Lung (tissue), 12 donors: ENCODE results near the gene FLNA. TPM values are rescaled to one million over a fixed set of nuclear protein-coding genes. Genes with fewer than 3 reads are reported as not detected.

Source experiments
- ATAC-seq: fragments of 200-7000 bp; cut with Tn5 transposase; one replicate; pipeline ENCODE4 v1.9.1; 2020; ENCODE audit warnings: moderate number of reproducible peaks; ENCODE audit not compliant: insufficient read depth, low FRiP score
- DNase-seq, 3 donors: peaks; one replicate each; pipeline ENCODE4 v3.0.0-alpha.2; 2013 to 2017
- H3K27ac ChIP-seq, 2 donors: one replicate each; pipeline ENCODE4 v1.5.1; 2013; ENCODE audit warnings: mild to moderate bottlenecking in 2 of 2, moderate library complexity in 2 of 2, control low read depth in 1 of 2, inconsistent platforms in 1 of 2, low read depth in 1 of 2, low read length in 1 of 2
- H3K27me3 ChIP-seq, 3 donors: one replicate each; pipeline ENCODE4 v1.5.1; 2013; ENCODE audit warnings: low read length in 2 of 3; ENCODE audit not compliant: control insufficient read depth in 3 of 3, insufficient read depth in 3 of 3
- H3K36me3 ChIP-seq, 4 donors: one replicate each; pipeline ENCODE4 v1.5.1; 2013; ENCODE audit warnings: low read length in 4 of 4, mild to moderate bottlenecking in 1 of 4, moderate library complexity in 1 of 4; ENCODE audit not compliant: control insufficient read depth in 4 of 4, insufficient read depth in 4 of 4
- H3K4me1 ChIP-seq, 5 donors: one replicate each; pipeline ENCODE4 v1.5.1; 2013; ENCODE audit warnings: low read length in 5 of 5, mild to moderate bottlenecking in 2 of 5, moderate library complexity in 1 of 5; ENCODE audit not compliant: control insufficient read depth in 5 of 5, insufficient read depth in 5 of 5
- H3K4me3 ChIP-seq: one replicate; pipeline ENCODE4 v1.5.1; 2013; ENCODE audit warnings: mild to moderate bottlenecking, control low read depth, moderate library complexity
- H3K9ac ChIP-seq, 2 donors: one replicate each; pipeline ENCODE4 v1.5.1; 2013; ENCODE audit warnings: low read length in 2 of 2, control low read depth in 1 of 2; ENCODE audit not compliant: insufficient read depth in 1 of 2
- H3K9me3 ChIP-seq, 4 donors: one replicate each; pipeline ENCODE4 v1.5.1; 2013; ENCODE audit warnings: low read length in 3 of 4, mild to moderate bottlenecking in 1 of 4, moderate library complexity in 1 of 4; ENCODE audit not compliant: control insufficient read depth in 4 of 4, insufficient read depth in 3 of 4
- WGBS, 2 donors: extraction: QIAGEN DNeasy Blood & Tissue Kit; methylation state at CpG; one replicate each; pipeline ENCODE4 v1.1.7; 2013; 5-methylcytosine and 5-hydroxymethylcytosine counted together
- polyA plus RNA-seq, 2 donors: library from polyadenylated mRNA; stranded (reverse); fragments of 200-250 nt; gene quantifications; one replicate each; pipeline ENCODE4 v1.2.1, GENCODE V29; 2013
- total RNA-seq, 2 donors: library from RNA; depleted of rRNA in 1 of 2; stranded (reverse); fragments of >200 nt in 1 of 2; gene quantifications; one replicate each; pipeline ENCODE4 v1.2.1, GENCODE V29; 2014 to 2021
- TF ChIP-seq, protein P1 (sequence below): IDR thresholded peaks from 2 replicates; pipeline ENCODE4 v1.5.1; 2012; ENCODE audit warnings: mild to moderate bottlenecking; ENCODE audit errors: control extremely low read depth, extremely low read depth
- donor health status: control.
- donor health status: control.
- donor health status: Bipolar disorder and iron deficiency.
- donor health status: healthy.
- donor health status: DM: yes; HTN: yes; CAD: no.

FLNA gene
- total and polyA plus RNA-seq, 4 donors = 602 to 1,802 (median 714) TPM

DNA sequence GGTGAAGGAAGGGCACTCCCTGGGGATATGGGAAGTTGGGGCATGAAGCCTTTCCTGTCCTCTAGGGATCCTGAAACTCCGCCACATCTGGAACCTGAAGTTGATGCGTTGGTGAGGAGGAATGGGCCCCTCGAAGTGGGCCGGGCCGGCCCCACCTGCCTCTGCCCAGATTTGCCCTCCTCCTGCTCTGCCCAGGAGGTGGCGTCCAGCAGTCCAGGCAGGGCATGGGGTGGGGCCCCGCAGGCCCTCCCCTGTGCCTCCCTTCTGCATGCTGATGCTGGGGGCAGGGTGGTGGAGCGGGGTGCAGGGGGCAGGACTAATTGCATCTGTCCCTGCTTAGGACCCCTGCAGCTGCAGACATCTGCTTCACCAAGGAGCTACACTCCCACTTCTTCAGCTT, 38.7 kb upstream of the FLNA start:
- H3K9ac ChIP-seq = no peak overlapping the region
- H3K9me3 ChIP-seq = peaks cover 0 to 6% (median 3%) of the 10 kb centered on the region in 4 donors
- 78 to 100% methylated on average over 1 to 8 of the region's 8 CpGs for WGBS, 2 donors
- TF ChIP-seq, protein P1, sequence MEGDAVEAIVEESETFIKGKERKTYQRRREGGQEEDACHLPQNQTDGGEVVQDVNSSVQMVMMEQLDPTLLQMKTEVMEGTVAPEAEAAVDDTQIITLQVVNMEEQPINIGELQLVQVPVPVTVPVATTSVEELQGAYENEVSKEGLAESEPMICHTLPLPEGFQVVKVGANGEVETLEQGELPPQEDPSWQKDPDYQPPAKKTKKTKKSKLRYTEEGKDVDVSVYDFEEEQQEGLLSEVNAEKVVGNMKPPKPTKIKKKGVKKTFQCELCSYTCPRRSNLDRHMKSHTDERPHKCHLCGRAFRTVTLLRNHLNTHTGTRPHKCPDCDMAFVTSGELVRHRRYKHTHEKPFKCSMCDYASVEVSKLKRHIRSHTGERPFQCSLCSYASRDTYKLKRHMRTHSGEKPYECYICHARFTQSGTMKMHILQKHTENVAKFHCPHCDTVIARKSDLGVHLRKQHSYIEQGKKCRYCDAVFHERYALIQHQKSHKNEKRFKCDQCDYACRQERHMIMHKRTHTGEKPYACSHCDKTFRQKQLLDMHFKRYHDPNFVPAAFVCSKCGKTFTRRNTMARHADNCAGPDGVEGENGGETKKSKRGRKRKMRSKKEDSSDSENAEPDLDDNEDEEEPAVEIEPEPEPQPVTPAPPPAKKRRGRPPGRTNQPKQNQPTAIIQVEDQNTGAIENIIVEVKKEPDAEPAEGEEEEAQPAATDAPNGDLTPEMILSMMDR = no peak
- peaks cover 0 to 2% (median 0%) of the 10 kb centered on the region in 5 donors for H3K4me1 ChIP-seq
- ATAC-seq = no peak
- no peaks in the 10 kb centered on the region for H3K27me3 ChIP-seq
- H3K4me3 ChIP-seq = no peak overlapping the region
- H3K27ac ChIP-seq = peak overlapping the region; percentile 94 to 98
- peaks cover 0 to 4% (median 0%) of the 10 kb centered on the region in 4 donors for H3K36me3 ChIP-seq
- no peak for DNase-seq

DNA sequence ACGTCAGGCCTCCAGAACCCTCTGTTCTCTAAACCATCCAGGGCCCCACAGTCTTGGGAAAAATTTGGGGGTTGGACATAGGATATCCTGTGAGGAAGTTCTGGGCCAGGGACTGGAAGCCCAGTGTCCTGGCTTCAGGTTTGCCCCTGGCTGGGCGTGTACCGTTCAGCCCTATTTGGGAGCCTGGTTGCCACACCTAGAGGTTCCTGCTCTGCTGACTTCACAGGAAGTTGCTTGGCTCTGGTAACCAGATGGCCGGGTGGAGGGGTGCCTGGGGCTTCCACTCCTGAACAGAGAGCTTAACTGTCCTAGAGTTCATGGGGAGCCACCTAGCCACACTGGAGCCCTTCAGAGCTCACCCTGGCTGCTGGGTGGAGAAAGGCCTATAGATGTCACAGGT, 38.0 kb upstream of the FLNA start:
- Histone ChIP-seq H3K9me3 (peaks cover 0 to 6% (median 3%) of the 10 kb centered on the region in 4 donors), H3K36me3 (peaks cover 0 to 2% (median 0%) of the 10 kb centered on the region in 4 donors), H3K9ac (peak overlapping the region in 1 of 2 donors; percentile 23), H3K4me3 (peak overlapping the region; percentile 55), H3K4me1 (peaks cover 0 to 2% (median 0%) of the 10 kb centered on the region in 5 donors), H3K27ac (peak overlapping the region; percentile 94 to 98), H3K27me3 (no peaks in the 10 kb centered on the region)
- TF ChIP-seq, protein P1 = no peak
- 0 to 42% methylated on average over 4 of the region's 4 CpGs for WGBS, 2 donors
- no peak for DNase-seq
- ATAC-seq = no peak

DNA sequence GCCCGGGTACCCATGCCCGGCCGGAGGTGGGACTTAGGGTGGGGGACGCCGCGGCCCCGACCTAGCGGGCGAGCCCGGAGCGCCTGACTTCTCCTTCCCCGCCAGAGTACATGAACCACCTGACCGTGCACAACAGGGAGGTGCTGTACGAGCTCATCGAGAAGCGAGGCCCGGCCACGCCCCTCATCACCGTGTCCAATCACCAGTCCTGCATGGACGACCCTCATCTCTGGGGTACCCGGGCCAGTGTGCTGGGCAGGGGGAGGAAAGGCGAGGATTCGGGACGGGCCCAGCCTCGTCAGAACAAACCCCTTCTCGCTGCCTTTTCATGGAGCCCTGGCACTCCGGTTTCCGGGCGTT, 37.5 kb upstream of the FLNA start:
- ATAC-seq (peak; percentile 67), DNase-seq (peak; percentile 56 to 65 (median 62))
- Histone ChIP-seq H3K9me3 (peaks cover 0 to 6% (median 3%) of the 10 kb centered on the region in 4 donors), H3K9ac (peak overlapping the region in 1 of 2 donors; percentile 23), H3K4me1 (peaks cover 0 to 2% (median 0%) of the 10 kb centered on the region in 5 donors), H3K27ac (peak overlapping the region; percentile 94 to 98), H3K4me3 (peak overlapping the region; percentile 55), H3K36me3 (peaks cover 0 to 2% (median 0%) of the 10 kb centered on the region in 4 donors), H3K27me3 (no peaks in the 10 kb centered on the region)
- TF ChIP-seq, protein P1 = no peak
- 1 to 39% methylated on average over 13 to 29 of the region's 29 CpGs for whole genome bisulfite sequencing, 2 donors
